Measurements from ENCODE around the gene NRDC. TPM values are rescaled to one million over a fixed set of nuclear protein-coding genes. Genes with fewer than 3 reads are reported as not detected.

NRDC gene
- polyA plus RNA-seq, 3 donors = 66.8 to 92.0 (median 74.3) TPM

DNA sequence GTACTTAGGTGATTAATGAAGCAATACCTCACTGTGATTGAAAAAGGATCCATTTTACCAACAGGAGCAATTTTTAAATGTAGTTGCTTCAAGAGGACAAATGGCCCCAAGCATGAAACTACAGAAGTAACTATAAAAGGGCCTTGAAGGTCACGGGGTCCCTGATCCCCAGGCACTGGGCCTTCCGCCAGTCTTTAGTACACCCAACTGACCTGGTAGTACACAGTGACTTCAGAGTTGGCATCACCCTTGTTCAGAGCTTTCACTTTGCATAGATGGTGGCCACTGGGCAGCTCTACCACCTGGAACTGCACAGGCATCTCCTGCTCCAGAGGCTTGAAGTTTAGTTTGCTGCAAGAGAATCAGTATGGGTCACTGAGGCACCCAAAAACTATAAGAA is 84.3 kb downstream of the NRDC start:
- no peak overlapping the region for H2AFZ ChIP-seq (ENCODE audit: insufficient read depth, low read depth, low read length, poor library complexity, severe bottlenecking)
- H3K4me2 ChIP-seq (replicated peaks; ENCODE audit: extremely low read depth, low read length, poor library complexity, severe bottlenecking) = no peak overlapping the region
- intact Hi-C loops (cut with micrococcal nuclease) = no loop called here
- peaks cover 85 to 92% of the 10 kb centered on the region in 2 donors for H3K36me3 Mint-ChIP-seq
- no peak for DNase-seq
- no peak overlapping the region for H3K4me3 Mint-ChIP-seq
- TF ChIP-seq, protein P1, sequence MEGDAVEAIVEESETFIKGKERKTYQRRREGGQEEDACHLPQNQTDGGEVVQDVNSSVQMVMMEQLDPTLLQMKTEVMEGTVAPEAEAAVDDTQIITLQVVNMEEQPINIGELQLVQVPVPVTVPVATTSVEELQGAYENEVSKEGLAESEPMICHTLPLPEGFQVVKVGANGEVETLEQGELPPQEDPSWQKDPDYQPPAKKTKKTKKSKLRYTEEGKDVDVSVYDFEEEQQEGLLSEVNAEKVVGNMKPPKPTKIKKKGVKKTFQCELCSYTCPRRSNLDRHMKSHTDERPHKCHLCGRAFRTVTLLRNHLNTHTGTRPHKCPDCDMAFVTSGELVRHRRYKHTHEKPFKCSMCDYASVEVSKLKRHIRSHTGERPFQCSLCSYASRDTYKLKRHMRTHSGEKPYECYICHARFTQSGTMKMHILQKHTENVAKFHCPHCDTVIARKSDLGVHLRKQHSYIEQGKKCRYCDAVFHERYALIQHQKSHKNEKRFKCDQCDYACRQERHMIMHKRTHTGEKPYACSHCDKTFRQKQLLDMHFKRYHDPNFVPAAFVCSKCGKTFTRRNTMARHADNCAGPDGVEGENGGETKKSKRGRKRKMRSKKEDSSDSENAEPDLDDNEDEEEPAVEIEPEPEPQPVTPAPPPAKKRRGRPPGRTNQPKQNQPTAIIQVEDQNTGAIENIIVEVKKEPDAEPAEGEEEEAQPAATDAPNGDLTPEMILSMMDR (IDR thresholded peaks at IDR 0.05) = no peak
- WGBS (ENCODE audit: insufficient coverage) = 100% methylated on average over 1 of the region's 2 CpGs
- no peak overlapping the region for H3K9ac ChIP-seq (ENCODE audit: insufficient read depth, low read length, poor library complexity, severe bottlenecking)
- H3K4me3 ChIP-seq (replicated peaks in 1 of 3; ENCODE audit: low read depth in 2 of 3, low read length in 3 of 3) = no peak overlapping the region
- H4K20me1 ChIP-seq (ENCODE audit: insufficient read depth, low read length) = peaks cover 14% of the 10 kb centered on the region
- H3K79me2 ChIP-seq (ENCODE audit: insufficient read depth, low read length) = no peaks in the 10 kb centered on the region
- H3K27me3 ChIP-seq (ENCODE audit: control insufficient read depth in 2 of 2, insufficient read depth in 2 of 2, low read length in 2 of 2) = no peaks in the 10 kb centered on the region
- H3K27me3 Mint-ChIP-seq (ENCODE audit: low read depth in 3 of 3) = no peaks in the 10 kb centered on the region
- H3K9me3 ChIP-seq (replicated peaks in 1 of 2; ENCODE audit: control insufficient read depth in 1 of 2, insufficient read depth in 1 of 2, low read length in 2 of 2) = no peaks in the 10 kb centered on the region
- no peaks in the 10 kb centered on the region for H3K4me1 ChIP-seq (ENCODE audit: control insufficient read depth in 1 of 2, insufficient read depth in 2 of 2, low read length in 2 of 2)
- no peaks in the 10 kb centered on the region for H3K9me3 Mint-ChIP-seq
- H3K27ac Mint-ChIP-seq = peak overlapping the region in 2 of 7 donors; percentile 27 to 29
- peak overlapping the region in 1 of 2 donors; percentile 30 for H3K27ac ChIP-seq (ENCODE audit: low read depth in 1 of 2, low read length in 2 of 2)
- no peaks in the 10 kb centered on the region for H3K4me1 Mint-ChIP-seq
- H3K36me3 ChIP-seq (replicated peaks in 1 of 2; ENCODE audit: control insufficient read depth in 1 of 2, insufficient read depth in 2 of 2, low read length in 2 of 2) = peaks cover 83 to 93% of the 10 kb centered on the region in 2 donors

DNA sequence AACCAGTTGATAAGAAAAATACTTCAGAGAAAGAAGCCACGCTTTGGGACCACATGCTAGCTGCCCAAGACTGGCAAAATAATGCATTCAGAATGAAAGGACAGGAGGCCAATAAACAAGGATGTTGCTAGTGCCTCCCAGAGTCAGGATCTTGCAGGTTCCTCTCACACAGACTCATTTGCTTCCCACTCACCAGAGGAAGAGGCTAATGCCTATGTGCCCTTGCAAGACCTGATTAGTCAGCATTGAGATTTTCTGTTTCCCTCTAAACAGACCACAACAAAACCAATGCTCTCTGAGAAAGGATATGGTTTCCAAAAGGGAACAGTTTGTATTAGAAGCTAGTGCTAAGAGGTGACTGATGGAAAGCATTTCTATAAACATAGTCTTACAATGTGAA is 85.7 kb downstream of the NRDC start:
- Histone ChIP-seq H3K4me1 (ENCODE audit: control insufficient read depth in 1 of 2, insufficient read depth in 2 of 2, low read length in 2 of 2) (no peaks in the 10 kb centered on the region), H3K9ac (ENCODE audit: insufficient read depth, low read length, poor library complexity, severe bottlenecking) (no peak overlapping the region), H3K4me2 (replicated peaks; ENCODE audit: extremely low read depth, low read length, poor library complexity, severe bottlenecking) (no peak overlapping the region), H4K20me1 (ENCODE audit: insufficient read depth, low read length) (peaks cover 14% of the 10 kb centered on the region), H3K9me3 (replicated peaks in 1 of 2; ENCODE audit: control insufficient read depth in 1 of 2, insufficient read depth in 1 of 2, low read length in 2 of 2) (no peaks in the 10 kb centered on the region), H3K36me3 (replicated peaks in 1 of 2; ENCODE audit: control insufficient read depth in 1 of 2, insufficient read depth in 2 of 2, low read length in 2 of 2) (peaks cover 89 to 95% of the 10 kb centered on the region in 2 donors), H3K27me3 (ENCODE audit: control insufficient read depth in 2 of 2, insufficient read depth in 2 of 2, low read length in 2 of 2) (no peaks in the 10 kb centered on the region), H3K79me2 (ENCODE audit: insufficient read depth, low read length) (no peaks in the 10 kb centered on the region), H3K27ac (ENCODE audit: low read depth in 1 of 2, low read length in 2 of 2) (peak overlapping the region in 1 of 2 donors; percentile 30), H2AFZ (ENCODE audit: insufficient read depth, low read depth, low read length, poor library complexity, severe bottlenecking) (no peak overlapping the region), H3K4me3 (replicated peaks in 1 of 3; ENCODE audit: low read depth in 2 of 3, low read length in 3 of 3) (no peak overlapping the region)
- Mint-ChIP-seq H3K27me3 (ENCODE audit: low read depth in 3 of 3) (no peaks in the 10 kb centered on the region), H3K4me1 (no peaks in the 10 kb centered on the region), H3K27ac (peak overlapping the region in 2 of 7 donors; percentile 9 to 48), H3K36me3 (peaks cover 86 to 94% of the 10 kb centered on the region in 2 donors), H3K9me3 (no peaks in the 10 kb centered on the region), H3K4me3 (no peak overlapping the region)
- WGBS (ENCODE audit: insufficient coverage) = 83% methylated on average over 1 of the region's 1 CpG
- no peak for DNase-seq
- intact Hi-C loops (cut with micrococcal nuclease) = no loop called here
- TF ChIP-seq, protein P1 (IDR thresholded peaks at IDR 0.05) = no peak
